Measurements from ENCODE around the gene IGSF9. TPM values are rescaled to one million over a fixed set of nuclear protein-coding genes. Genes with fewer than 3 reads are reported as not detected.

The IGSF9 gene
- total RNA-seq (under 1 TPM in 3 of 5 donors, not detected in 2; 0.06 to 0.16 (median 0.12) TPM), total RNA-seq (0 to 0.37 (median 0.06) reads per million in 29 experiments)
- total RNA-seq (2013), result not detected

DNA sequence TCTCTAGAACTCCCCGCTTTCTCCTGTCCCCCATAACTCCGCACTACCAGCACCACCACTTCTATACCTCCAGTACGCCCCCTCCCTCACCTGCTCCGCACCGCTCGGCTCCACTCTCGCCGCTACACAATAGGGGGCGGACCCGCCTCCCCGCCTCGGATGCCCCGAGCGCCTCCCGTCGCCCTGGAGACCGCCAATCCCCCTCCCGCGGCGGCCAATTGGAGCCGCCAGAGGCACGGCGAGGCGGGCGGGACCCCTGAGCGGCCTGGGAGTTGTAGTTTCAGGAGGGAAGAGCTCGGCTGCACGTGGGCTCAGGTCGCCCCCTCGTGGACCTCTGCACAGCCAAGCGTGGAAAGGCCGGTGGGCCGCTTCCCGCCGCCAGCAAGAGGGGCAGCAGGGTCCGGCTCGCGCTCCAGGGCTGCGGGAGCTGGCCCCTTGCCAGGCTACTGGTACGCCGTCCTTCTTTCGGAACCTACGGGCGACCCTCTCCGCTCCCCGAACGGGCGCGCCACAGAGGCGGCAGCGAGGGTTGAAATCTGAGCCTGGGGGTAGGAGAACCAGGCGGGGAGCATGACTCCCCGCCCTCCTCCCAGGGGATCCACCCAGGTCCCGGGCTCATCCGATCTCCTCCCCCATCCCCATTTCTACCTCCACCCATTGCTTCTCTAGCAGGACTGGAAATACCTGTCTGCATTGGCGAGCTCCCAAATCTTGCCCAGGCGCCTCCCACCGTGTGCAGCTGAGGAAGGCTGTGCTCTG is at the start of gene IGSF9:
Gene IGSF9 (minus strand): TSS at position 131 of the 759 bp plus-strand sequence. CDS start 2,159 bp downstream, outside the sequence.
- ChIA-PET CTCF (interaction anchor here in 1 of 2 donors (0.7 to 3.4 kb wide), 4 partner anchors 53 to 146 kb away, joined by 3 to 15 read pairs (median 4); no protein-coding TSS in a partner anchor), POLR2A (no interaction called here)
- ATAC-seq (replicated peaks in 1 of 4) (peak; percentile 93 to 98 (median 98)), DNase-seq (peak; percentile 50 to 86 (median 77))
- H3K4me3 Mint-ChIP-seq, result peak within 1 kb of the TSS; percentile 51 to 74 (median 62)
- no peaks in the 10 kb centered on the region for H3K36me3 Mint-ChIP-seq
- H3K4me3 ChIP-seq (ENCODE audit: control insufficient read depth in 1 of 2, extremely low read depth in 1 of 2, low read length in 1 of 2), result peak within 1 kb of the TSS; percentile 30 to 32
- H3K4me1 ChIP-seq (ENCODE audit: control insufficient read depth in 1 of 2, extremely low read depth in 1 of 2, insufficient read depth in 2 of 2, low read length in 2 of 2), result peaks cover 0 to 13% of the 10 kb centered on the region in 2 experiments
- H3K9me3 Mint-ChIP-seq, result no peaks in the 10 kb centered on the region
- H3K4me1 Mint-ChIP-seq, result peaks cover 7 to 13% (median 12%) of the 10 kb centered on the region in 3 donors
- peaks cover 0 to 60% of the 10 kb centered on the region in 2 experiments for H3K27me3 ChIP-seq (replicated peaks in 1 of 2; ENCODE audit: control insufficient read depth in 2 of 2, extremely low read depth in 1 of 2, insufficient read depth in 2 of 2, low read length in 1 of 2)
- H3K27ac ChIP-seq (ENCODE audit: low read length), result no peak within 1 kb of the TSS
- 6% methylated on average over 32 of the region's 58 CpGs for WGBS (ENCODE audit: insufficient coverage)
- no peaks in the 10 kb centered on the region for H3K36me3 ChIP-seq (ENCODE audit: control insufficient read depth in 2 of 2, extremely low read depth in 1 of 2, insufficient read depth in 1 of 2, low read length in 1 of 2)
- no peaks in the 10 kb centered on the region for H3K9me3 ChIP-seq
- peaks cover 30 to 42% of the 10 kb centered on the region in 2 donors for H3K27me3 Mint-ChIP-seq
- H3K27ac Mint-ChIP-seq, result peak within 1 kb of the TSS in 1 of 2 donors; percentile 38

- Mint-ChIP-seq H3K4me3 (no peak overlapping the region), H3K27ac (no peak overlapping the region), H3K4me1 (peaks cover 7 to 9% (median 8%) of the 10 kb centered on the region in 3 donors), H3K27me3 (peaks cover 7 to 15% of the 10 kb centered on the region in 2 donors), H3K36me3 (no peaks in the 10 kb centered on the region), H3K9me3 (no peaks in the 10 kb centered on the region)
- ChIA-PET CTCF (no interaction called here), POLR2A (no interaction called here)
- Histone ChIP-seq H3K27ac (ENCODE audit: low read length) (no peak overlapping the region), H3K9me3 (no peaks in the 10 kb centered on the region), H3K27me3 (replicated peaks in 1 of 2; ENCODE audit: control insufficient read depth in 2 of 2, extremely low read depth in 1 of 2, insufficient read depth in 2 of 2, low read length in 1 of 2) (peaks cover 0 to 3% of the 10 kb centered on the region in 2 experiments), H3K36me3 (ENCODE audit: control insufficient read depth in 2 of 2, extremely low read depth in 1 of 2, insufficient read depth in 1 of 2, low read length in 1 of 2) (no peaks in the 10 kb centered on the region), H3K4me3 (ENCODE audit: control insufficient read depth in 1 of 2, extremely low read depth in 1 of 2, low read length in 1 of 2) (no peak overlapping the region), H3K4me1 (ENCODE audit: control insufficient read depth in 1 of 2, extremely low read depth in 1 of 2, insufficient read depth in 2 of 2, low read length in 2 of 2) (no peaks in the 10 kb centered on the region)
- ATAC-seq (replicated peaks in 1 of 4) (no peak), DNase-seq (no peak)
- WGBS (ENCODE audit: insufficient coverage), result 43% methylated on average over 1 of the region's 2 CpGs
Measured at GRCh38 chr1:159994896-159995295, 49.5 kb upstream of the IGSF9 start.

- Mint-ChIP-seq H3K36me3 (no peaks in the 10 kb centered on the region), H3K4me3 (no peak overlapping the region), H3K27me3 (peaks cover 8 to 15% of the 10 kb centered on the region in 2 donors), H3K9me3 (no peaks in the 10 kb centered on the region), H3K27ac (no peak overlapping the region), H3K4me1 (peaks cover 7 to 9% (median 8%) of the 10 kb centered on the region in 3 donors)
- CTCF ChIA-PET, result interaction anchor here in 1 of 2 donors (0.9 kb wide), 1 partner anchor 12 kb away, joined by 9 read pairs; no protein-coding TSS in a partner anchor
- no peak overlapping the region for H3K27ac ChIP-seq (ENCODE audit: low read length)
- no peaks in the 10 kb centered on the region for H3K4me1 ChIP-seq (ENCODE audit: control insufficient read depth in 1 of 2, extremely low read depth in 1 of 2, insufficient read depth in 2 of 2, low read length in 2 of 2)
- H3K36me3 ChIP-seq (ENCODE audit: control insufficient read depth in 2 of 2, extremely low read depth in 1 of 2, insufficient read depth in 1 of 2, low read length in 1 of 2), result no peaks in the 10 kb centered on the region
- no peaks in the 10 kb centered on the region for H3K9me3 ChIP-seq
- POLR2A ChIA-PET, result interaction anchor here in 1 of 2 donors (0.5 kb wide), 1 partner anchor 1421 kb away, joined by 4 read pairs; no protein-coding TSS in a partner anchor
- DNase-seq, result no peak
- 80% methylated on average over 1 of the region's 2 CpGs for WGBS (ENCODE audit: insufficient coverage)
- no peak for ATAC-seq (replicated peaks in 1 of 4)
- peaks cover 0 to 4% of the 10 kb centered on the region in 2 experiments for H3K27me3 ChIP-seq (replicated peaks in 1 of 2; ENCODE audit: control insufficient read depth in 2 of 2, extremely low read depth in 1 of 2, insufficient read depth in 2 of 2, low read length in 1 of 2)
- H3K4me3 ChIP-seq (ENCODE audit: control insufficient read depth in 1 of 2, extremely low read depth in 1 of 2, low read length in 1 of 2), result no peak overlapping the region
Measured at GRCh38 chr1:159993911-159994310, 48.5 kb upstream of the IGSF9 start.

GRCh38 chr1:159992161-159992560 is 46.7 kb upstream of the IGSF9 start:
- POLR2A ChIA-PET, result no interaction called here
- no peaks in the 10 kb centered on the region for H3K36me3 ChIP-seq (ENCODE audit: control insufficient read depth in 2 of 2, extremely low read depth in 1 of 2, insufficient read depth in 1 of 2, low read length in 1 of 2)
- Mint-ChIP-seq H3K4me3 (no peak overlapping the region), H3K27ac (no peak overlapping the region), H3K36me3 (no peaks in the 10 kb centered on the region), H3K9me3 (no peaks in the 10 kb centered on the region), H3K27me3 (peaks cover 9 to 18% of the 10 kb centered on the region in 2 donors), H3K4me1 (peaks cover 7 to 9% (median 8%) of the 10 kb centered on the region in 3 donors)
- peaks cover 0 to 8% of the 10 kb centered on the region in 2 experiments for H3K27me3 ChIP-seq (replicated peaks in 1 of 2; ENCODE audit: control insufficient read depth in 2 of 2, extremely low read depth in 1 of 2, insufficient read depth in 2 of 2, low read length in 1 of 2)
- H3K4me3 ChIP-seq (ENCODE audit: control insufficient read depth in 1 of 2, extremely low read depth in 1 of 2, low read length in 1 of 2), result no peak overlapping the region
- no CpG with 5 or more reads among the region's 1 CpG for WGBS (ENCODE audit: insufficient coverage)
- H3K9me3 ChIP-seq, result no peaks in the 10 kb centered on the region
- no peak for DNase-seq
- CTCF ChIA-PET, result interaction anchor here in 1 of 2 donors (1.1 kb wide), 1 partner anchor 16 kb away, joined by 5 read pairs; no protein-coding TSS in a partner anchor
- no peaks in the 10 kb centered on the region for H3K4me1 ChIP-seq (ENCODE audit: control insufficient read depth in 1 of 2, extremely low read depth in 1 of 2, insufficient read depth in 2 of 2, low read length in 2 of 2)
- ATAC-seq (replicated peaks in 1 of 4), result no peak
- no peak overlapping the region for H3K27ac ChIP-seq (ENCODE audit: low read length)

DNA sequence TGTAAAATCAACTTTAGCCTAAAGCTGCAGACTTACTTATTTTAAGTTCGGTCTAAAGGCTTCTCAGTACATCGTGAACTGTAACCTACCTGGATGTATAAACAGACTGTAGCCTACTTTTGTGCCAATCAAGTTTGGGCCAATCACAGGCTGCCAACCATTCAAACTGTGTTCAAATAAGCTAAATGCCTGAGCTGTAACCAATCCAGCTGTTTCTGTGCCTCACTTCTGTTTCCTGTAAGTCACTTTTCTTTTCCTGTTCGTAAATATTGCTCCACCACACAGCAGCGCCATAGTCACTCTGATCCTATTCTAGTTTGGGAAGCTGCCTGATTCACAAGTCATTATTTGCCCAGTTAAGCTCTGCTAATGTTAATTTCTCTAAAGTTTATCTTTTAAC is 46.1 kb upstream of the IGSF9 start:
- H3K4me3 Mint-ChIP-seq, result peak overlapping the region in 1 of 3 donors; percentile 14
- Histone ChIP-seq H3K27me3 (replicated peaks in 1 of 2; ENCODE audit: control insufficient read depth in 2 of 2, extremely low read depth in 1 of 2, insufficient read depth in 2 of 2, low read length in 1 of 2) (peaks cover 0 to 8% of the 10 kb centered on the region in 2 experiments), H3K9me3 (no peaks in the 10 kb centered on the region), H3K36me3 (ENCODE audit: control insufficient read depth in 2 of 2, extremely low read depth in 1 of 2, insufficient read depth in 1 of 2, low read length in 1 of 2) (no peaks in the 10 kb centered on the region), H3K4me1 (ENCODE audit: control insufficient read depth in 1 of 2, extremely low read depth in 1 of 2, insufficient read depth in 2 of 2, low read length in 2 of 2) (no peaks in the 10 kb centered on the region), H3K27ac (ENCODE audit: low read length) (no peak overlapping the region), H3K4me3 (ENCODE audit: control insufficient read depth in 1 of 2, extremely low read depth in 1 of 2, low read length in 1 of 2) (no peak overlapping the region)
- ATAC-seq (replicated peaks in 1 of 4), result peak in 1 of 4 experiments; percentile 77
- peaks cover 7 to 19% of the 10 kb centered on the region in 2 donors for H3K27me3 Mint-ChIP-seq
- peaks cover 7 to 9% (median 8%) of the 10 kb centered on the region in 3 donors for H3K4me1 Mint-ChIP-seq
- no peaks in the 10 kb centered on the region for H3K36me3 Mint-ChIP-seq
- no peak overlapping the region for H3K27ac Mint-ChIP-seq
- ChIA-PET POLR2A (no interaction called here), CTCF (interaction anchor here in 1 of 2 donors (1.1 kb wide), 1 partner anchor 16 kb away, joined by 5 read pairs; no protein-coding TSS in a partner anchor)
- no peaks in the 10 kb centered on the region for H3K9me3 Mint-ChIP-seq
- DNase-seq, result peak in 4 of 35 experiments; percentile 3 to 21 (median 11)
- 77% methylated on average over 3 of the region's 4 CpGs for WGBS (ENCODE audit: insufficient coverage)

DNA sequence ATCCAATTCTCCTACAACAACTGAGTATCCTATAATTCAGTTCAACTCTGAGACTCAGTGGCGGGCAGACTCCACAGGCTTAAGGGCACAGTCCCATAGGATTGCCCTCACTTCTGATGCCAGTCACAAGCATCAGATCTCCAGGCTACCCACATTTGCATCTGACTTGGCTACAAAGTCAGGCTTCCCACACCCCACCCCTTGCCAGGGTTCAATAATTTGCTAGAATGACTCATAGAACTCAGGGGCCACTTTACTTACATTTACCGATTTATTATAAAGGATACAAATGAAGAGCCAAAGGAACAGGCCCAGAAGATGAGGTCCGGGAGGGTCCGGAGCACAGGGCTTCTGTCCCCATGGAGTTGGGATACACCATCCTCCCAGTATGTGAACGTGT is 44.6 kb upstream of the IGSF9 start:
- H3K27ac ChIP-seq (ENCODE audit: low read length), result no peak overlapping the region
- DNase-seq (no peak), ATAC-seq (replicated peaks in 1 of 4) (no peak)
- Mint-ChIP-seq H3K36me3 (no peaks in the 10 kb centered on the region), H3K4me3 (no peak overlapping the region), H3K4me1 (peaks cover 7 to 9% (median 8%) of the 10 kb centered on the region in 3 donors), H3K9me3 (no peaks in the 10 kb centered on the region), H3K27ac (no peak overlapping the region), H3K27me3 (peaks cover 4 to 26% of the 10 kb centered on the region in 2 donors)
- ChIA-PET POLR2A (no interaction called here), CTCF (interaction anchor here in 1 of 2 donors (0.7 kb wide), 1 partner anchor 15 kb away, joined by 3 read pairs; no protein-coding TSS in a partner anchor)
- H3K9me3 ChIP-seq, result no peaks in the 10 kb centered on the region
- 100% methylated on average over 1 of the region's 5 CpGs for WGBS (ENCODE audit: insufficient coverage)
- H3K27me3 ChIP-seq (replicated peaks in 1 of 2; ENCODE audit: control insufficient read depth in 2 of 2, extremely low read depth in 1 of 2, insufficient read depth in 2 of 2, low read length in 1 of 2), result peaks cover 0 to 14% of the 10 kb centered on the region in 2 experiments
- H3K36me3 ChIP-seq (ENCODE audit: control insufficient read depth in 2 of 2, extremely low read depth in 1 of 2, insufficient read depth in 1 of 2, low read length in 1 of 2), result no peaks in the 10 kb centered on the region
- H3K4me1 ChIP-seq (ENCODE audit: control insufficient read depth in 1 of 2, extremely low read depth in 1 of 2, insufficient read depth in 2 of 2, low read length in 2 of 2), result no peaks in the 10 kb centered on the region
- H3K4me3 ChIP-seq (ENCODE audit: control insufficient read depth in 1 of 2, extremely low read depth in 1 of 2, low read length in 1 of 2), result no peak overlapping the region
